Measurements from ENCODE around the gene MLLT10.

Gene MLLT10

DNA sequence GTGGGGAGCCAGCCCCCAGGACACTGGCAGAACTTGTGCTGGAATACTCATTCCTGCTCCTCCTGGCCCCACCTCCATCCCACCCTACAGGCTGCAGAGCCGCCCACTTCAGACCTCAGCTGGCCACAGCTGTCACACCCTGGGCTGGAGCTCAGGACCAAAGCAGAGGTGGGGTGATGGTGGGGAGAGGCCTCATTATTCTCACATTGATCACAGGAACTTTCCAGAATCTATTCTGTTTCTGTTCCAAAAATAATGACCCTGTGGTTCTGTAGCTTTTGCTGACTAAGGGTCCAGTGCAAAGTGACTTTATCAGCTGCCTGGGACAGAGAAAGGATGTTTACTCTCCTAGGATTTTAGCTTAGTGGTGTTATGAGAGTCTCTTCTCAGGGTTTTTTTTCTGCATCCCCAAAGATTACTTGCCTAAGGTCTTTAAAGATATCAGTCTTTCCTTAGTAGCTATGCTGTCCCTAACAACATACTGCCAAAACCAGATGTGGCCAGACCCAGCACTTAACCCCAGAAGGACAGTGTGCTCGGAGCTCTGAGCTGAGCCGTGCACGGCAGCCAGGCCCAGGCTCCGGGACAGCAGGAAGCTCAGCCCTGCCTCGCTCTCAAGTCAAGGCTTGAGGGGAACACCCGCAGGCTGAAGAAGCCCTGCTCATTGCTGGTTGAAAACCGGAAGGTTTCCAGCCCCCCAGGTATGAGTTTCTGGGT lies 223.3 kb downstream of the MLLT10 start:
- no peaks in the 10 kb centered on the region for H3K27me3 ChIP-seq
- peaks cover 0 to 10% (median 0%) of the 10 kb centered on the region in 11 experiments; a peak in 3 of 22 replicates for H3K36me3 ChIP-seq
- no peaks in the 10 kb centered on the region for H4K20me1 ChIP-seq
- no peak overlapping the region; a peak in 1 of 22 replicates for H3K27ac ChIP-seq
- peaks cover 15 to 37% (median 27%) of the 10 kb centered on the region in 10 experiments for H3K4me1 ChIP-seq
- no peak overlapping the region for H3K4me3 ChIP-seq
- H3K9me3 ChIP-seq (replicated peaks in 1 of 11), result peaks cover 0 to 13% (median 0%) of the 10 kb centered on the region in 11 experiments; a peak in 4 of 22 replicates
- no peak for TF ChIP-seq Cebpa-rat (IDR thresholded peaks at IDR 0.05)
- H3K4me2 ChIP-seq, result no peak overlapping the region
- H3K9ac ChIP-seq, result no peak overlapping the region

GRCh38 chr10:21758239-21758638 lies 224.2 kb downstream of the MLLT10 start:
- H3K36me3 ChIP-seq, result peaks cover 0 to 10% (median 0%) of the 10 kb centered on the region in 11 experiments; a peak in 3 of 22 replicates
- no peak for TF ChIP-seq Cebpa-rat (IDR thresholded peaks at IDR 0.05)
- no peak overlapping the region for H3K4me2 ChIP-seq
- no peaks in the 10 kb centered on the region for H3K27me3 ChIP-seq
- H3K27ac ChIP-seq, result no peak overlapping the region
- H4K20me1 ChIP-seq, result no peaks in the 10 kb centered on the region
- peaks cover 0 to 13% (median 0%) of the 10 kb centered on the region in 11 experiments; a peak in 4 of 22 replicates for H3K9me3 ChIP-seq (replicated peaks in 1 of 11)
- no peak overlapping the region for H3K4me3 ChIP-seq
- H3K4me1 ChIP-seq, result peaks cover 15 to 28% (median 19%) of the 10 kb centered on the region in 10 experiments
- no peak overlapping the region for H3K9ac ChIP-seq

- no peak overlapping the region for H3K9ac ChIP-seq
- H3K27ac ChIP-seq, result no peak overlapping the region
- no peak overlapping the region for H3K4me3 ChIP-seq
- H3K36me3 ChIP-seq, result peaks cover 0 to 10% (median 0%) of the 10 kb centered on the region in 11 experiments; a peak in 3 of 22 replicates
- no peaks in the 10 kb centered on the region for H3K27me3 ChIP-seq
- H4K20me1 ChIP-seq, result no peaks in the 10 kb centered on the region
- no peak overlapping the region for H3K4me2 ChIP-seq
- peaks cover 0 to 13% (median 0%) of the 10 kb centered on the region in 11 experiments; a peak in 4 of 22 replicates for H3K9me3 ChIP-seq (replicated peaks in 1 of 11)
- no peak for TF ChIP-seq Cebpa-rat (IDR thresholded peaks at IDR 0.05)
- peaks cover 11 to 24% (median 14%) of the 10 kb centered on the region in 10 experiments for H3K4me1 ChIP-seq
Observed at GRCh38 chr10:21758696-21759095, 224.7 kb downstream of the MLLT10 start.

GRCh38 chr10:21759232-21759631 lies 225.2 kb downstream of the MLLT10 start:
- no peak overlapping the region for H3K4me2 ChIP-seq
- no peak overlapping the region for H3K4me3 ChIP-seq
- no peak for TF ChIP-seq Cebpa-rat (IDR thresholded peaks at IDR 0.05)
- H3K9me3 ChIP-seq (replicated peaks in 1 of 11), result peaks cover 0 to 13% (median 0%) of the 10 kb centered on the region in 11 experiments; a peak in 4 of 22 replicates
- no peaks in the 10 kb centered on the region for H3K27me3 ChIP-seq
- peaks cover 0 to 10% (median 0%) of the 10 kb centered on the region in 11 experiments; a peak in 3 of 22 replicates for H3K36me3 ChIP-seq
- no peak overlapping the region for H3K27ac ChIP-seq
- no peak overlapping the region for H3K9ac ChIP-seq
- H4K20me1 ChIP-seq, result no peaks in the 10 kb centered on the region
- peaks cover 6 to 18% (median 9%) of the 10 kb centered on the region in 10 experiments; a peak in 19 of 20 replicates for H3K4me1 ChIP-seq

GRCh38 chr10:21760332-21760731 lies 226.3 kb downstream of the MLLT10 start:
- Histone ChIP-seq H3K27me3 (no peaks in the 10 kb centered on the region), H3K9ac (no peak overlapping the region)
- TF ChIP-seq Cebpa-rat (IDR thresholded peaks at IDR 0.05), result no peak

DNA sequence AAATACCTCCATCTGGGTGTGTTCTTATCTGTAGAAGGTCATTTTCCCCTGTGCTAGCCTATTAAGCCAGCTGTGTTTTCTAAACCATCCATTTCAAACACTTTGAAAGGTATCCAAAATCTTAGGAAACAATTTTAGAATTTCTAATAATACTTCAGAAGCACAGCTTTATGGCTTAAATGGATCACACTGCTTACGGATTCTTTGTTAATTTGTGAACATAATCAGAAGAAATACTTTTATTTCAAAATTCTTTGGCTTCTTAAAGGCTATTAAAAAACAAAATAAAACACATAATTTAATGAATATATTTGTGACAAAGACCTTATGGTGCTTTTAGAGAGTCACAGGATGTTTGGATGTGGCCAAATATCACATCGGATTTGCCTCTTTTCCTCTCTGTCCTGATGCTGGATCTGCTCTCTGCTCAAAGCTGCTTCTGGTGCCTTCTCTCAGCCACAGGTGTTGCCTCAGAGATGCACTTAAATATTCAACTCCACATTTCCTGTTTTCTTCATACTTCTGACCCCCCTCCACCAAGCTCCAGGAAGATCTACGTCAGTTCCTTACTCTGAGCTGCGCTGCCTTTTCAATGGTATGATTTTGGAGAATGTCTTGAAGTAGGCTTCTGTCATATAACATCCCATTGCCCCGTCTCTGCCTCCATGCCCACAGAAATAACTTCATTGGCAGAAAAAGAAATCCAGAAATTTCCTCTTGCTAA lies 230.6 kb downstream of the MLLT10 start:
- Histone ChIP-seq H3K9me3 (replicated peaks in 1 of 11) (peaks cover 0 to 13% (median 0%) of the 10 kb centered on the region in 11 experiments; a peak in 4 of 22 replicates), H4K20me1 (no peaks in the 10 kb centered on the region), H3K4me1 (no peaks in the 10 kb centered on the region), H3K36me3 (peaks cover 0 to under 1% (median 0%) of the 10 kb centered on the region in 11 experiments; a peak in 1 of 22 replicates), H3K27me3 (no peaks in the 10 kb centered on the region), H3K4me3 (no peak overlapping the region), H3K9ac (no peak overlapping the region), H3K4me2 (no peak overlapping the region), H3K27ac (no peak overlapping the region)
- no peak for TF ChIP-seq Cebpa-rat (IDR thresholded peaks at IDR 0.05)

More at GRCh38 chr10:21760332-21760731, 226.3 kb downstream of the MLLT10 start:
- peaks cover 0 to 13% (median 0%) of the 10 kb centered on the region in 11 experiments; a peak in 4 of 22 replicates for H3K9me3 ChIP-seq (replicated peaks in 1 of 11)
- H3K4me3 ChIP-seq, result no peak overlapping the region
- no peak overlapping the region for H3K27ac ChIP-seq
- no peaks in the 10 kb centered on the region for H4K20me1 ChIP-seq
- H3K36me3 ChIP-seq, result peaks cover 0 to 10% (median 0%) of the 10 kb centered on the region in 11 experiments; a peak in 3 of 22 replicates
- no peak overlapping the region for H3K4me2 ChIP-seq
- peaks cover 0 to 8% (median 0%) of the 10 kb centered on the region in 10 experiments; a peak in 6 of 20 replicates for H3K4me1 ChIP-seq

GRCh38 chr10:21769041-21769440 lies 235.0 kb downstream of the MLLT10 start:
- no peak for TF ChIP-seq Cebpa-rat (IDR thresholded peaks at IDR 0.05)
- no peaks in the 10 kb centered on the region for H4K20me1 ChIP-seq
- H3K4me2 ChIP-seq, result no peak overlapping the region
- no peaks in the 10 kb centered on the region for H3K36me3 ChIP-seq
- no peak overlapping the region for H3K27ac ChIP-seq
- H3K4me3 ChIP-seq, result no peak overlapping the region
- no peak overlapping the region for H3K9ac ChIP-seq
- H3K27me3 ChIP-seq, result no peaks in the 10 kb centered on the region
- peaks cover 0 to 4% (median 0%) of the 10 kb centered on the region in 11 experiments; a peak in 4 of 22 replicates for H3K9me3 ChIP-seq (replicated peaks in 1 of 11)
- no peaks in the 10 kb centered on the region for H3K4me1 ChIP-seq

DNA sequence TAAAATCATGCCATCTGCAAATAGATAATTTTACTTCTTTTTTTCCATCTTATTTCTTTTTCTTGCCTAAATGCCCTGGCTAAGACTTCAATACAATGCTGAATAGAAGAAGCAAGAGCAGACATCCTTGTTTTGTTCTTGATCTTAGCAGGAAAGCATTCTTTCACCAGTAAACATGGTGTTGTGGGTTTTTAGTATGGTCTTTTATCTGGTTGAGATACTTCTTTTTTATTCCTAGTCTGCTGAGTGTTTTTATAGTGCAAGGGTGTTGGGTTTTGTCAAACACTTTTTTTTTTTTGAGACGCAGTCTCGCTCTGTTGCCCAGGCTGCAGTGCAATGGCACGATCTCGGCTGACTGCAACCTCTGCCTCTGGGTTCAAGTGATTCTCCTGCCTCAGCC lies 237.2 kb downstream of the MLLT10 start:
- Histone ChIP-seq H3K4me2 (no peak overlapping the region), H3K4me3 (no peak overlapping the region), H3K27ac (no peak overlapping the region), H3K9ac (no peak overlapping the region), H3K27me3 (no peaks in the 10 kb centered on the region), H3K4me1 (no peaks in the 10 kb centered on the region), H3K36me3 (no peaks in the 10 kb centered on the region), H3K9me3 (replicated peaks in 1 of 11) (peaks cover 0 to 5% (median 3%) of the 10 kb centered on the region in 11 experiments; a peak in 4 of 22 replicates), H4K20me1 (no peaks in the 10 kb centered on the region)
- TF ChIP-seq Cebpa-rat (IDR thresholded peaks at IDR 0.05), result no peak

DNA sequence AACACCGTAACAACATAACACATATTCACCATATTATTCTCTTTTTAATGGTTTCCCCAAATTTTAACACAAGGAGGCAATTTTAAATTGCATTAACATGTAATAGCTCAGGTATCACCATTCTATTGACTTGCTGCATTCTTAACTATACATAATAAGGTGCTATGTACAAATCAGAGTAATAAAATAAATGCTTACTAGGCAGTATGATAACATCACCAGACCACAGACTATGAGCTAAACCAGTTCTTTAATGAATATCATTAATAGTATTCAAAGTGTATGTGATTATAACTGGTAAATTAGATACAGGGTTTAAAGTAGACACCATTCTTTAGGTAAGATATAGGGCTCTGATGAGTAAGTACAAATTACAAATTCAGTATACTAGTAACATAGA lies 242.9 kb downstream of the MLLT10 start:
- Histone ChIP-seq H3K4me2 (no peak overlapping the region), H3K9me3 (replicated peaks in 1 of 11) (peaks cover 0 to 14% (median 7%) of the 10 kb centered on the region in 11 experiments; a peak in 10 of 22 replicates), H3K36me3 (no peaks in the 10 kb centered on the region; a peak in 2 of 22 replicates), H4K20me1 (no peaks in the 10 kb centered on the region), H3K27ac (no peak overlapping the region), H3K4me3 (no peak overlapping the region), H3K9ac (no peak overlapping the region), H3K27me3 (no peaks in the 10 kb centered on the region), H3K4me1 (no peaks in the 10 kb centered on the region)
- TF ChIP-seq Cebpa-rat (IDR thresholded peaks at IDR 0.05), result no peak

Measured in BLaER1 treated with 17β-estradiol and CSF1 and Interleukin-3, amounts not matched to agents 10 nM and 100 nM (cell line).